ENCODE results near the gene DLGAP1. TPM values are rescaled to one million over a fixed set of nuclear protein-coding genes. Genes with fewer than 3 reads are reported as not detected.
A peak's percentile ranks its signal among the peaks of the same experiment; 100 is the strongest.

The DLGAP1 gene
- total and polyA plus RNA-seq, 2 of the 13 experiments (the other 11 are each of a cell fraction or from before 2014, with no cell fraction given): 0.01 TPM; not detected in 1

DNA sequence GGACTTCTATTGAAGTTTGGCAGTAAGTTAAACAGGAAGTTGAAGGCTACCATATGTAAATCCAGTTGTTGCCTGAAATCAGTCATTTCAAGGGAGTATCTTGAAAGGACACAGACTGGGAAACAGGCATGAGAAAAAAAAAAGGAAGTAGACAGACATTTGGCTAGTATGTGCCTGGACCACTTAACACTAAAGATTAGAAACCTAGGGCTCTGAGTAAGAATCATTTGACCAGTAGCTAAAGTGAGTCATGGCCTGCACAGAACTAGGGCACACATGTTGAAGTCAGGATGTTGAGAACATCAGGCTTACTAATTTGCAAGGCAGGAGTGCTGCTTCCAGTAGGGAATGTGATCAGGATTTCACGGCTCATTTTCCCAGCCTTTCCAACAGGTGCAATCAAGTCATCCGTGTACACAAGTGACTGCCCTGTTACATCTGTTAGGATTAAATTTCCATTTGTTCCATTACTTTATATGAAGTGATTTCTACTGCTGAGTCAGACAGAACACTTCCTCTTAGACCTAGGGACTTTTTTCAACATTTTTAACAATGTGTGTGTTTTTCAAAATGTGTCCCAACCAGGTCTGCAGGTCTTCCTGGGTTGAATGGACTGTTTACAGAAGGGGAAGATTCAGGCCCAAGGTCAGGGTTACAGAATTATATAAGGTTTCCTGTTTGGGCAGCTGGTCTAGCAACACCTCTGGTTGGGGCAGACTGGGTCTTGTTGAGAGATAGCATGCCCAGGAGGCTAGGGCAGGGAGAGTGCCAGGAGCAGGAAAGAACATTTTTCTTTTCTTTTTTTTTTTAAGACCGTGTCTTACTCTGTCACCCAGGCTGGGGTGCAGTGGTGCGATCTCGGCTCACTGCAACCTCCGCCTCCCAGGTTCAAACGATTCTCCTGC lies 859.5 kb downstream of the DLGAP1 start (continued):
- TF ChIP-seq, protein P1, sequence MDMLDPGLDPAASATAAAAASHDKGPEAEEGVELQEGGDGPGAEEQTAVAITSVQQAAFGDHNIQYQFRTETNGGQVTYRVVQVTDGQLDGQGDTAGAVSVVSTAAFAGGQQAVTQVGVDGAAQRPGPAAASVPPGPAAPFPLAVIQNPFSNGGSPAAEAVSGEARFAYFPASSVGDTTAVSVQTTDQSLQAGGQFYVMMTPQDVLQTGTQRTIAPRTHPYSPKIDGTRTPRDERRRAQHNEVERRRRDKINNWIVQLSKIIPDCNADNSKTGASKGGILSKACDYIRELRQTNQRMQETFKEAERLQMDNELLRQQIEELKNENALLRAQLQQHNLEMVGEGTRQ (IDR thresholded peaks at IDR 0.05; ENCODE audit: low read depth, low read length): no peak
- TF ChIP-seq, protein P1 (CRISPR knock-in tag; IDR thresholded peaks at IDR 0.05; ENCODE audit: borderline replicate concordance): 0 out of 2 replicates have a peak, but pooled peaks have one; percentile 29
- peak; percentile 59 for TF ChIP-seq ZMAT3 (CRISPR knock-in tag; conservative IDR thresholded peaks at IDR 0.05)
- TF ChIP-seq SMAD3 (CRISPR knock-in tag; IDR thresholded peaks at IDR 0.05): peak; percentile 71; the same call in 1 of the 2 replicates
- TF ChIP-seq ZNF891 (CRISPR knock-in tag; IDR thresholded peaks at IDR 0.05): no peak
- TF ChIP-seq NFE2L2 (IDR thresholded peaks at IDR 0.05; ENCODE audit: low read length): no peak
- peak; percentile 65 for TF ChIP-seq MIXL1 (CRISPR knock-in tag; IDR thresholded peaks at IDR 0.05)
- TF ChIP-seq, protein P2, sequence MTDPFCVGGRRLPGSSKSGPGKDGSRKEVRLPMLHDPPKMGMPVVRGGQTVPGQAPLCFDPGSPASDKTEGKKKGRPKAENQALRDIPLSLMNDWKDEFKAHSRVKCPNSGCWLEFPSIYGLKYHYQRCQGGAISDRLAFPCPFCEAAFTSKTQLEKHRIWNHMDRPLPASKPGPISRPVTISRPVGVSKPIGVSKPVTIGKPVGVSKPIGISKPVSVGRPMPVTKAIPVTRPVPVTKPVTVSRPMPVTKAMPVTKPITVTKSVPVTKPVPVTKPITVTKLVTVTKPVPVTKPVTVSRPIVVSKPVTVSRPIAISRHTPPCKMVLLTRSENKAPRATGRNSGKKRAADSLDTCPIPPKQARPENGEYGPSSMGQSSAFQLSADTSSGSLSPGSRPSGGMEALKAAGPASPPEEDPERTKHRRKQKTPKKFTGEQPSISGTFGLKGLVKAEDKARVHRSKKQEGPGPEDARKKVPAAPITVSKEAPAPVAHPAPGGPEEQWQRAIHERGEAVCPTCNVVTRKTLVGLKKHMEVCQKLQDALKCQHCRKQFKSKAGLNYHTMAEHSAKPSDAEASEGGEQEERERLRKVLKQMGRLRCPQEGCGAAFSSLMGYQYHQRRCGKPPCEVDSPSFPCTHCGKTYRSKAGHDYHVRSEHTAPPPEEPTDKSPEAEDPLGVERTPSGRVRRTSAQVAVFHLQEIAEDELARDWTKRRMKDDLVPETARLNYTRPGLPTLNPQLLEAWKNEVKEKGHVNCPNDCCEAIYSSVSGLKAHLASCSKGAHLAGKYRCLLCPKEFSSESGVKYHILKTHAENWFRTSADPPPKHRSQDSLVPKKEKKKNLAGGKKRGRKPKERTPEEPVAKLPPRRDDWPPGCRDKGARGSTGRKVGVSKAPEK (CRISPR knock-in tag; IDR thresholded peaks at IDR 0.05; ENCODE audit: borderline replicate concordance): 0 out of 2 replicates have a peak, but pooled peaks have one; percentile 47
- TF ChIP-seq, protein P3, sequence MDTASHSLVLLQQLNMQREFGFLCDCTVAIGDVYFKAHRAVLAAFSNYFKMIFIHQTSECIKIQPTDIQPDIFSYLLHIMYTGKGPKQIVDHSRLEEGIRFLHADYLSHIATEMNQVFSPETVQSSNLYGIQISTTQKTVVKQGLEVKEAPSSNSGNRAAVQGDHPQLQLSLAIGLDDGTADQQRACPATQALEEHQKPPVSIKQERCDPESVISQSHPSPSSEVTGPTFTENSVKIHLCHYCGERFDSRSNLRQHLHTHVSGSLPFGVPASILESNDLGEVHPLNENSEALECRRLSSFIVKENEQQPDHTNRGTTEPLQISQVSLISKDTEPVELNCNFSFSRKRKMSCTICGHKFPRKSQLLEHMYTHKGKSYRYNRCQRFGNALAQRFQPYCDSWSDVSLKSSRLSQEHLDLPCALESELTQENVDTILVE (CRISPR knock-in tag; IDR thresholded peaks at IDR 0.05): peak; percentile 65
- no peak for TF ChIP-seq FLYWCH1 (CRISPR knock-in tag; IDR thresholded peaks at IDR 0.05)
- TF ChIP-seq ZNF567 (CRISPR knock-in tag; IDR thresholded peaks at IDR 0.05; ENCODE audit: borderline replicate concordance): no peak
- 0 out of 2 replicates have a peak, but pooled peaks have one; percentile 10 for TF ChIP-seq JUNB (CRISPR knock-in tag; IDR thresholded peaks at IDR 0.05; ENCODE audit: borderline replicate concordance)
- TF ChIP-seq MBD4 (IDR thresholded peaks at IDR 0.05; ENCODE audit: borderline replicate concordance, low read length): peak; percentile 76; the same call in 1 of the 2 replicates
- TF ChIP-seq, protein P4, sequence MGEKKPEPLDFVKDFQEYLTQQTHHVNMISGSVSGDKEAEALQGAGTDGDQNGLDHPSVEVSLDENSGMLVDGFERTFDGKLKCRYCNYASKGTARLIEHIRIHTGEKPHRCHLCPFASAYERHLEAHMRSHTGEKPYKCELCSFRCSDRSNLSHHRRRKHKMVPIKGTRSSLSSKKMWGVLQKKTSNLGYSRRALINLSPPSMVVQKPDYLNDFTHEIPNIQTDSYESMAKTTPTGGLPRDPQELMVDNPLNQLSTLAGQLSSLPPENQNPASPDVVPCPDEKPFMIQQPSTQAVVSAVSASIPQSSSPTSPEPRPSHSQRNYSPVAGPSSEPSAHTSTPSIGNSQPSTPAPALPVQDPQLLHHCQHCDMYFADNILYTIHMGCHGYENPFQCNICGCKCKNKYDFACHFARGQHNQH (CRISPR knock-in tag; IDR thresholded peaks at IDR 0.05): peak; percentile 77
- peak; percentile 78; the same call in 1 of the 2 replicates for TF ChIP-seq ZNF746 (CRISPR knock-in tag; IDR thresholded peaks at IDR 0.05)
- TF ChIP-seq, protein P5, sequence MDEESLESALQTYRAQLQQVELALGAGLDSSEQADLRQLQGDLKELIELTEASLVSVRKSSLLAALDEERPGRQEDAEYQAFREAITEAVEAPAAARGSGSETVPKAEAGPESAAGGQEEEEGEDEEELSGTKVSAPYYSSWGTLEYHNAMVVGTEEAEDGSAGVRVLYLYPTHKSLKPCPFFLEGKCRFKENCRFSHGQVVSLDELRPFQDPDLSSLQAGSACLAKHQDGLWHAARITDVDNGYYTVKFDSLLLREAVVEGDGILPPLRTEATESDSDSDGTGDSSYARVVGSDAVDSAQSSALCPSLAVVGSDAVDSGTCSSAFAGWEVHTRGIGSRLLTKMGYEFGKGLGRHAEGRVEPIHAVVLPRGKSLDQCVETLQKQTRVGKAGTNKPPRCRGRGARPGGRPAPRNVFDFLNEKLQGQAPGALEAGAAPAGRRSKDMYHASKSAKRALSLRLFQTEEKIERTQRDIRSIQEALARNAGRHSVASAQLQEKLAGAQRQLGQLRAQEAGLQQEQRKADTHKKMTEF (CRISPR knock-in tag; IDR thresholded peaks at IDR 0.05): peak; percentile 80
- peak; percentile 34; the same call in 1 of the 2 replicates for TF ChIP-seq SPEN (CRISPR knock-in tag; IDR thresholded peaks at IDR 0.05; ENCODE audit: low read depth)
- TF ChIP-seq DNMT3B (CRISPR knock-in tag; conservative IDR thresholded peaks at IDR 0.05): no peak; the same call in 1 of the 2 replicates
- TF ChIP-seq, protein P6, sequence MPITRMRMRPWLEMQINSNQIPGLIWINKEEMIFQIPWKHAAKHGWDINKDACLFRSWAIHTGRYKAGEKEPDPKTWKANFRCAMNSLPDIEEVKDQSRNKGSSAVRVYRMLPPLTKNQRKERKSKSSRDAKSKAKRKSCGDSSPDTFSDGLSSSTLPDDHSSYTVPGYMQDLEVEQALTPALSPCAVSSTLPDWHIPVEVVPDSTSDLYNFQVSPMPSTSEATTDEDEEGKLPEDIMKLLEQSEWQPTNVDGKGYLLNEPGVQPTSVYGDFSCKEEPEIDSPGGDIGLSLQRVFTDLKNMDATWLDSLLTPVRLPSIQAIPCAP (CRISPR knock-in tag; IDR thresholded peaks at IDR 0.05; ENCODE audit: low read depth): no peak

Measured in HepG2 (cell line).